ENCODE measurements around the gene GKAP1.
"Not testable (repeated sequence)": the region's sequence is repeated elsewhere in the genome, so short reads cannot be mapped to it uniquely, and the experiment has no call there.

GKAP1 gene

DNA sequence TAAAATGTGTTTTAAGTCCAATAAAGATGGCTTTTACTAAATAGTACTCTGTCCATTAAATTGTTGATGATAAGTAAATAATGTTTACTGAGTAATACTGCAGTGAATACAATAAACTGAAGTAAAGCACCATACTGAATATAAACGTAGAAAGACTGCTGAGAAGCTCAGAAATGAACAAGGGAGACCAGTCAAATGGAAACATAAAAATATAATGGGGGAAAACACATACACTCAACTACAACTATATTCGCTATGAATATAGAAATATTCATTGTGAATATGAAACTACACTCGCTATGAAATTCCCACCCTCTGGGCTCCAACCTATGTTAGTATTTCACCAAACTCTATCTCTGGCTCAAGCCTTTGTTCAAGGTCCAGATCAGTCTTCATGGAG lies 67.9 kb downstream of the GKAP1 start:
- Histone ChIP-seq H4K20me1 (ENCODE audit: insufficient read depth, low read length) (no peaks in the 10 kb centered on the region), H2AFZ (ENCODE audit: low read length) (no peak overlapping the region), H3F3A (ENCODE audit: insufficient read depth, low read length) (no peaks in the 10 kb centered on the region), H3K27me3 (replicated peaks; ENCODE audit: insufficient read depth, low read length) (no peaks in the 10 kb centered on the region), H3K9me3 (replicated peaks; ENCODE audit: insufficient read depth, low read length) (no peaks in the 10 kb centered on the region), H3K79me2 (ENCODE audit: low read length) (no peaks in the 10 kb centered on the region), H3K4me3 (ENCODE audit: low read length) (no peak overlapping the region), H3K36me3 (replicated peaks; ENCODE audit: insufficient read depth, low read length) (no peaks in the 10 kb centered on the region), H3K4me1 (ENCODE audit: low read length) (peaks cover 6% of the 10 kb centered on the region), H3K9me2 (replicated peaks; ENCODE audit: insufficient read depth, low read length) (no peaks in the 10 kb centered on the region), H3K9ac (ENCODE audit: low read length) (no peak overlapping the region), H3K27ac (ENCODE audit: low read length) (no peak overlapping the region), H3K4me2 (ENCODE audit: low read depth, low read length) (no peak overlapping the region)
- DNase-seq: no peak
- TF ChIP-seq EZH2 (optimal IDR thresholded peaks at IDR 0.05; ENCODE audit: low read depth, low read length): no peak
- TF ChIP-seq, protein P1, sequence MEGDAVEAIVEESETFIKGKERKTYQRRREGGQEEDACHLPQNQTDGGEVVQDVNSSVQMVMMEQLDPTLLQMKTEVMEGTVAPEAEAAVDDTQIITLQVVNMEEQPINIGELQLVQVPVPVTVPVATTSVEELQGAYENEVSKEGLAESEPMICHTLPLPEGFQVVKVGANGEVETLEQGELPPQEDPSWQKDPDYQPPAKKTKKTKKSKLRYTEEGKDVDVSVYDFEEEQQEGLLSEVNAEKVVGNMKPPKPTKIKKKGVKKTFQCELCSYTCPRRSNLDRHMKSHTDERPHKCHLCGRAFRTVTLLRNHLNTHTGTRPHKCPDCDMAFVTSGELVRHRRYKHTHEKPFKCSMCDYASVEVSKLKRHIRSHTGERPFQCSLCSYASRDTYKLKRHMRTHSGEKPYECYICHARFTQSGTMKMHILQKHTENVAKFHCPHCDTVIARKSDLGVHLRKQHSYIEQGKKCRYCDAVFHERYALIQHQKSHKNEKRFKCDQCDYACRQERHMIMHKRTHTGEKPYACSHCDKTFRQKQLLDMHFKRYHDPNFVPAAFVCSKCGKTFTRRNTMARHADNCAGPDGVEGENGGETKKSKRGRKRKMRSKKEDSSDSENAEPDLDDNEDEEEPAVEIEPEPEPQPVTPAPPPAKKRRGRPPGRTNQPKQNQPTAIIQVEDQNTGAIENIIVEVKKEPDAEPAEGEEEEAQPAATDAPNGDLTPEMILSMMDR (IDR thresholded peaks at IDR 0.05; ENCODE audit: low read length): no peak
- no peak for TF ChIP-seq EZH2phosphoT487 (IDR thresholded peaks at IDR 0.05; ENCODE audit: low read length)

GRCh38 chr9:83744206-83744605 lies 73.4 kb downstream of the GKAP1 start:
- no peak overlapping the region for H2AFZ ChIP-seq (ENCODE audit: low read length)
- no peaks in the 10 kb centered on the region for H3K27me3 ChIP-seq (replicated peaks; ENCODE audit: insufficient read depth, low read length)
- DNase-seq: no peak
- no peaks in the 10 kb centered on the region for H3K9me2 ChIP-seq (replicated peaks; ENCODE audit: insufficient read depth, low read length)
- H3K4me1 ChIP-seq (ENCODE audit: low read length): no peaks in the 10 kb centered on the region
- H3F3A ChIP-seq (ENCODE audit: insufficient read depth, low read length): no peaks in the 10 kb centered on the region
- H3K4me2 ChIP-seq (ENCODE audit: low read depth, low read length): no peak overlapping the region
- no peaks in the 10 kb centered on the region for H4K20me1 ChIP-seq (ENCODE audit: insufficient read depth, low read length)
- H3K36me3 ChIP-seq (replicated peaks; ENCODE audit: insufficient read depth, low read length): no peaks in the 10 kb centered on the region
- TF ChIP-seq EZH2phosphoT487 (IDR thresholded peaks at IDR 0.05; ENCODE audit: low read length) (no peak), EZH2 (optimal IDR thresholded peaks at IDR 0.05; ENCODE audit: low read depth, low read length) (no peak)
- TF ChIP-seq, protein P1 (IDR thresholded peaks at IDR 0.05; ENCODE audit: low read length): no peak
- H3K27ac ChIP-seq (ENCODE audit: low read length): no peak overlapping the region
- no peak overlapping the region for H3K9ac ChIP-seq (ENCODE audit: low read length)
- no peaks in the 10 kb centered on the region for H3K9me3 ChIP-seq (replicated peaks; ENCODE audit: insufficient read depth, low read length)
- H3K4me3 ChIP-seq (ENCODE audit: low read length): no peak overlapping the region
- H3K79me2 ChIP-seq (ENCODE audit: low read length): no peaks in the 10 kb centered on the region

- Histone ChIP-seq H3K4me3 (ENCODE audit: low read length) (no peak overlapping the region), H4K20me1 (ENCODE audit: insufficient read depth, low read length) (no peaks in the 10 kb centered on the region), H3K4me2 (ENCODE audit: low read depth, low read length) (no peak overlapping the region), H2AFZ (ENCODE audit: low read length) (no peak overlapping the region), H3K27me3 (replicated peaks; ENCODE audit: insufficient read depth, low read length) (no peaks in the 10 kb centered on the region), H3F3A (ENCODE audit: insufficient read depth, low read length) (no peaks in the 10 kb centered on the region), H3K9me2 (replicated peaks; ENCODE audit: insufficient read depth, low read length) (no peaks in the 10 kb centered on the region), H3K27ac (ENCODE audit: low read length) (no peak overlapping the region), H3K9me3 (replicated peaks; ENCODE audit: insufficient read depth, low read length) (no peaks in the 10 kb centered on the region), H3K36me3 (replicated peaks; ENCODE audit: insufficient read depth, low read length) (no peaks in the 10 kb centered on the region), H3K79me2 (ENCODE audit: low read length) (no peaks in the 10 kb centered on the region), H3K9ac (ENCODE audit: low read length) (no peak overlapping the region), H3K4me1 (ENCODE audit: low read length) (no peaks in the 10 kb centered on the region)
- TF ChIP-seq EZH2phosphoT487 (IDR thresholded peaks at IDR 0.05; ENCODE audit: low read length) (no peak), EZH2 (optimal IDR thresholded peaks at IDR 0.05; ENCODE audit: low read depth, low read length) (no peak)
- TF ChIP-seq, protein P1 (IDR thresholded peaks at IDR 0.05; ENCODE audit: low read length): no peak
- DNase-seq: no peak
Observed at GRCh38 chr9:83733739-83734138, 83.8 kb downstream of the GKAP1 start.

GRCh38 chr9:83728591-83729368 lies 88.8 kb downstream of the GKAP1 start:
- not testable (repeated sequence) for H3F3A ChIP-seq (ENCODE audit: insufficient read depth, low read length); H3K4me1 ChIP-seq (ENCODE audit: low read length); H3K27ac ChIP-seq (ENCODE audit: low read length); DNase-seq; H3K4me2 ChIP-seq (ENCODE audit: low read depth, low read length); H3K27me3 ChIP-seq (replicated peaks; ENCODE audit: insufficient read depth, low read length); H3K36me3 ChIP-seq (replicated peaks; ENCODE audit: insufficient read depth, low read length); H3K9me3 ChIP-seq (replicated peaks; ENCODE audit: insufficient read depth, low read length); H4K20me1 ChIP-seq (ENCODE audit: insufficient read depth, low read length); H3K79me2 ChIP-seq (ENCODE audit: low read length); H3K9ac ChIP-seq (ENCODE audit: low read length); H3K9me2 ChIP-seq (replicated peaks; ENCODE audit: insufficient read depth, low read length); H3K4me3 ChIP-seq (ENCODE audit: low read length); H2AFZ ChIP-seq (ENCODE audit: low read length)

All from MM.1S (cell line).